ENCODE results near the gene GPATCH8. TPM values are rescaled to one million over a fixed set of nuclear protein-coding genes. Genes with fewer than 3 reads are reported as not detected.

The GPATCH8 gene
- polyA plus RNA-seq, 3 donors, result 8.8 to 15.9 (median 14.9) TPM

DNA sequence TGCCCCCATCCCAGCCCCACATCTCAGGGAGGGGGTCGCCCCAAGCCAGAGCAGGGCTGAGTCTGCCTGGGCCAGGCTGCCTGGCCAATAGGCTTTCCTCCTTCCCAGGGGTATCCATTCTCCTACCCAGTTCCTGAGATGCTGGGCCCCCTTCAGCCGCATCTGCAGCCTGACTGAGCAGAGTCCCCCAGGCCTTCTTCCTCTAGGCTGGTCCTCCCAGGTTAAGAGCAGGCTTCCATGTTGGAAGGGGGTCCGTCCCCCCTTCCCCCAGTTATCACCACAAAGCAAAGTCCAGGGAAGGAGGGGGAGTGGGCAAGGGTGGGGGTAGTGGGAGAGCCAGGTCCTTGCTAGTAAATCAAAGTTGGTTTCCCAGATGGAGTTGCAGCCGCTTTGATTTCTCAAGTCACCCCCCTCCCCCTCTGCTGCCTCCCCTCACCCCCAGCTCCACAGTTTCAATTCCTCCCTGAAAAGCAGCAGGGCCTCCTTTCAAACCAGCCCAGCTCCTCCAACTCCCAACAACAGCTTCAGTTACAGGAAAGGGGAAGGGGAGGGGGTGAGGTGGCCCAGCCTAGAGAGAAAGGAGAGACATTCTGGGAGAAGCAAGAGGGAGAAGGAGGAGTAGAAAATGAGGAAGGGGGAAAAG lies 44.5 kb upstream of the GPATCH8 start:
- Mint-ChIP-seq H3K27me3 (ENCODE audit: low read depth in 3 of 3) (peaks cover 0 to 7% (median 1%) of the 10 kb centered on the region in 3 donors), H3K9me3 (peaks cover 0 to 3% (median 0%) of the 10 kb centered on the region in 7 donors), H3K4me3 (peak overlapping the region; percentile 62 to 85), H3K36me3 (no peaks in the 10 kb centered on the region), H3K4me1 (peaks cover 63% of the 10 kb centered on the region), H3K27ac (peak overlapping the region; percentile 92 to 99 (median 97))
- Histone ChIP-seq H3K4me2 (replicated peaks; ENCODE audit: extremely low read depth, low read length, poor library complexity, severe bottlenecking) (peak overlapping the region; percentile 58), H3K36me3 (replicated peaks in 1 of 2; ENCODE audit: control insufficient read depth in 1 of 2, insufficient read depth in 2 of 2, low read length in 2 of 2) (no peaks in the 10 kb centered on the region), H3K4me3 (replicated peaks in 1 of 3; ENCODE audit: low read depth in 2 of 3, low read length in 3 of 3) (peak overlapping the region; percentile 7 to 64 (median 8)), H3K9ac (ENCODE audit: insufficient read depth, low read length, poor library complexity, severe bottlenecking) (peak overlapping the region; percentile 45), H3K9me3 (replicated peaks in 1 of 2; ENCODE audit: control insufficient read depth in 1 of 2, insufficient read depth in 1 of 2, low read length in 2 of 2) (no peaks in the 10 kb centered on the region), H3K4me1 (ENCODE audit: control insufficient read depth in 1 of 2, insufficient read depth in 2 of 2, low read length in 2 of 2) (peaks cover 48 to 53% of the 10 kb centered on the region in 2 donors), H4K20me1 (ENCODE audit: insufficient read depth, low read length) (no peaks in the 10 kb centered on the region), H3K27me3 (ENCODE audit: control insufficient read depth in 2 of 2, insufficient read depth in 2 of 2, low read length in 2 of 2) (no peaks in the 10 kb centered on the region), H3K27ac (ENCODE audit: low read depth in 1 of 2, low read length in 2 of 2) (peak overlapping the region; percentile 88 to 95), H3K79me2 (ENCODE audit: insufficient read depth, low read length) (no peaks in the 10 kb centered on the region), H2AFZ (ENCODE audit: insufficient read depth, low read depth, low read length, poor library complexity, severe bottlenecking) (peak overlapping the region; percentile 76)
- intact Hi-C loops (cut with micrococcal nuclease), result no loop called here
- TF ChIP-seq, protein P1, sequence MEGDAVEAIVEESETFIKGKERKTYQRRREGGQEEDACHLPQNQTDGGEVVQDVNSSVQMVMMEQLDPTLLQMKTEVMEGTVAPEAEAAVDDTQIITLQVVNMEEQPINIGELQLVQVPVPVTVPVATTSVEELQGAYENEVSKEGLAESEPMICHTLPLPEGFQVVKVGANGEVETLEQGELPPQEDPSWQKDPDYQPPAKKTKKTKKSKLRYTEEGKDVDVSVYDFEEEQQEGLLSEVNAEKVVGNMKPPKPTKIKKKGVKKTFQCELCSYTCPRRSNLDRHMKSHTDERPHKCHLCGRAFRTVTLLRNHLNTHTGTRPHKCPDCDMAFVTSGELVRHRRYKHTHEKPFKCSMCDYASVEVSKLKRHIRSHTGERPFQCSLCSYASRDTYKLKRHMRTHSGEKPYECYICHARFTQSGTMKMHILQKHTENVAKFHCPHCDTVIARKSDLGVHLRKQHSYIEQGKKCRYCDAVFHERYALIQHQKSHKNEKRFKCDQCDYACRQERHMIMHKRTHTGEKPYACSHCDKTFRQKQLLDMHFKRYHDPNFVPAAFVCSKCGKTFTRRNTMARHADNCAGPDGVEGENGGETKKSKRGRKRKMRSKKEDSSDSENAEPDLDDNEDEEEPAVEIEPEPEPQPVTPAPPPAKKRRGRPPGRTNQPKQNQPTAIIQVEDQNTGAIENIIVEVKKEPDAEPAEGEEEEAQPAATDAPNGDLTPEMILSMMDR (IDR thresholded peaks at IDR 0.05), result no peak
- WGBS (ENCODE audit: insufficient coverage), result 75% methylated on average over 1 of the region's 4 CpGs
- peak in 2 of 3 donors; percentile 44 to 57 for DNase-seq

DNA sequence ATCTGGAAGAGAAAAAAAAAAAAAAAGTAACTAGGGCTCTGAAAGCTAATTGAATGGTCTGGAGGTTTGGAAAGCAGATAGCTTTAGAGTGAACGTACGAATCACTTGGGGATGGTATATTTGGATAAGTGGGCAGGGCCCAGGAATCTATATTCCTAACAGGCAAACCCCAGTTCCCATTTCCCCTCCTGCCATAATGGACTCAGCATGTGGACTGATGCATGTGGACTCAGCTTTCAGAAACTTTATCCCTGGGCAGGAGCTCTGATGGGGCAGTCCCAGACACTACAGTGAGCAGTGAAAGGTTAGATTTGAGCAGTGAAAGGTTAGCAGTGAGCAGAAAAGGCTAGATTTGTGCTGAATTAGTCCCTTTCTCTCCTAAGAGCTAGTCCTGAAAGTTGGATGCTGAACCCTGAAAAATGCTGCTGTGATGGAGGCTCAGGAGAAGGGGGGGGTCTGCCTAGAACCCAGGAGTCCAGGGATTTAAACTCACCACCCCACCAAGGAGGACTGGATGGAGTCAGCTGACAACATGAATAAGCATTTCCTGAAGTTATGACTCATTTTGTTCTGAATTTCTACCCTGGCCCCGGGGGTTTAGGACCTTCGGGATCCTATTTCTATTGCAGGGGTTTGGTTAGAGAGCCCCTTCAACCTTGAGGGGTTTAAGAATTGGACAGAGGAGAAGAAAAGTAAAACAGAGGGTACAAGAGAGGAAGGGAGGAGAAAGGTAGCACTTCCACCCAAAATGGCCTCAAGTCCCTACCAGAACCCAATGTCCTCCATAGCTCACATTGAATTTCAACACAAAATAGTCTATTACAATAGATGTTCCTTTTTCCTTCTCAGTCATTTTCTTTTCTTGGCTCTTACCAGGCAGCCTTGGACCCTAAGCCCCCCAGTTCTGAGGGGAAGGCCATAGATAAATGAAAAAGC lies 43.7 kb upstream of the GPATCH8 start:
- intact Hi-C loops (cut with micrococcal nuclease), result no loop called here
- Mint-ChIP-seq H3K4me3 (peak overlapping the region; percentile 62 to 85), H3K36me3 (no peaks in the 10 kb centered on the region), H3K27me3 (ENCODE audit: low read depth in 3 of 3) (peaks cover 0 to 7% (median 2%) of the 10 kb centered on the region in 3 donors), H3K4me1 (peaks cover 66% of the 10 kb centered on the region), H3K9me3 (peaks cover 0 to 3% (median 0%) of the 10 kb centered on the region in 7 donors), H3K27ac (peak overlapping the region; percentile 92 to 99 (median 97))
- Histone ChIP-seq H3K4me1 (ENCODE audit: control insufficient read depth in 1 of 2, insufficient read depth in 2 of 2, low read length in 2 of 2) (peaks cover 53 to 57% of the 10 kb centered on the region in 2 donors), H3K36me3 (replicated peaks in 1 of 2; ENCODE audit: control insufficient read depth in 1 of 2, insufficient read depth in 2 of 2, low read length in 2 of 2) (no peaks in the 10 kb centered on the region), H3K4me3 (replicated peaks in 1 of 3; ENCODE audit: low read depth in 2 of 3, low read length in 3 of 3) (peak overlapping the region; percentile 7 to 64 (median 8)), H3K9me3 (replicated peaks in 1 of 2; ENCODE audit: control insufficient read depth in 1 of 2, insufficient read depth in 1 of 2, low read length in 2 of 2) (no peaks in the 10 kb centered on the region), H3K79me2 (ENCODE audit: insufficient read depth, low read length) (no peaks in the 10 kb centered on the region), H2AFZ (ENCODE audit: insufficient read depth, low read depth, low read length, poor library complexity, severe bottlenecking) (peak overlapping the region; percentile 76), H3K4me2 (replicated peaks; ENCODE audit: extremely low read depth, low read length, poor library complexity, severe bottlenecking) (peak overlapping the region; percentile 58), H3K27me3 (ENCODE audit: control insufficient read depth in 2 of 2, insufficient read depth in 2 of 2, low read length in 2 of 2) (no peaks in the 10 kb centered on the region), H3K27ac (ENCODE audit: low read depth in 1 of 2, low read length in 2 of 2) (peak overlapping the region; percentile 88 to 95), H3K9ac (ENCODE audit: insufficient read depth, low read length, poor library complexity, severe bottlenecking) (peak overlapping the region; percentile 45), H4K20me1 (ENCODE audit: insufficient read depth, low read length) (no peaks in the 10 kb centered on the region)
- peak; percentile 39 to 79 (median 76) for DNase-seq
- TF ChIP-seq, protein P1 (IDR thresholded peaks at IDR 0.05), result no peak
- WGBS (ENCODE audit: insufficient coverage), result 0% methylated on average over 2 of the region's 4 CpGs
